B cell (primary cell): ENCODE data around the gene NEAT1. TPM values are rescaled to one million over a fixed set of nuclear protein-coding genes. Genes with fewer than 3 reads are reported as not detected.
A peak's percentile ranks its signal among the peaks of the same experiment; 100 is the strongest.
"Not testable (repeated sequence)": the region's sequence is repeated elsewhere in the genome, so short reads cannot be mapped to it uniquely, and the experiment has no call there.

Experiments used
- ATAC-seq: fragments of 200-7000 bp; cut with Tn5 transposase; one replicate; pipeline ENCODE4 v1.10.0; 2021; ENCODE audit warnings: low read depth, mild to moderate bottlenecking, moderate number of reproducible peaks, moderate library complexity
- CTCF ChIA-PET: fragments of 350-600 bp; sonication (Branson Sonifier 250); formaldehyde crosslinking; loops from one replicate; lab custom pipeline; 2021; ENCODE audit warnings: antibody characterized with exemption, inconsistent platforms; lab: Charles Lee
- POLR2A ChIA-PET: fragments of 350-600 bp; sonication (Branson Sonifier 250); formaldehyde crosslinking; loops from one replicate; lab custom pipeline; 2021; ENCODE audit warnings: antibody characterized with exemption; lab: Charles Lee
- DNase-seq: peaks from one replicate; pipeline ENCODE4 v3.0.0; 2013
- H2AFZ ChIP-seq: 2 replicates; pipeline ENCODE4 v1.6.1; 2012; ENCODE audit warnings: mild to moderate bottlenecking, low read depth, low read length; ENCODE audit not compliant: insufficient read depth, poor library complexity, severe bottlenecking
- H3K27ac ChIP-seq, 2 donors: 1 replicate in 1 of 2; 2 replicates in 1 of 2; pipeline ENCODE4 v1.5.1; 2012 to 2013; ENCODE audit warnings: low read length in 2 of 2, mild to moderate bottlenecking in 2 of 2, moderate library complexity in 1 of 2
- H3K27me3 ChIP-seq, 4 experiments: fragments of 200-600 bp in 1 of 4; sonication (generic) in 1 of 4; replicated peaks in 1 of 4; 1 replicate in 2 of 4; 2 replicates in 2 of 4; pipeline versions ENCODE4 v1.6.1 to v1.7.0; 2013 to 2016; ENCODE audit warnings: low read length in 3 of 4, mild to moderate bottlenecking in 2 of 4, mixed read lengths in 1 of 4, moderate library complexity in 1 of 4; ENCODE audit not compliant: insufficient read depth in 4 of 4, control insufficient read depth in 3 of 4; ENCODE audit errors: control extremely low read depth in 1 of 4
- H3K36me3 ChIP-seq, 2 experiments: replicated peaks in 1 of 2; 1 replicate in 1 of 2; 2 replicates in 1 of 2; pipeline versions ENCODE4 v1.6.1 to v1.7.1; 2013; ENCODE audit warnings: low read length in 1 of 2; ENCODE audit not compliant: insufficient read depth in 2 of 2, control insufficient read depth in 1 of 2; ENCODE audit errors: control extremely low read depth in 1 of 2, extremely low read depth in 1 of 2
- H3K4me1 ChIP-seq, 2 donors: fragments of 200-600 bp in 1 of 2; sonication (generic) in 1 of 2; 1 replicate in 1 of 2; 2 replicates in 1 of 2; pipeline versions ENCODE4 v1.5.1 to v1.6.1; 2013 to 2017; ENCODE audit warnings: low read length in 2 of 2; ENCODE audit not compliant: control insufficient read depth in 2 of 2, insufficient read depth in 2 of 2
- H3K4me2 ChIP-seq: replicated peaks from 2 replicates; pipeline ENCODE3; 2012; ENCODE audit warnings: mild to moderate bottlenecking, low read depth, low read length; ENCODE audit not compliant: poor library complexity, severe bottlenecking
- H3K4me3 ChIP-seq, 5 experiments: fragments of 200-600 bp in 1 of 5; sonication (generic) in 1 of 5; 1 replicate in 3 of 5; 2 replicates in 2 of 5; pipeline versions ENCODE4 v1.5.1 to v1.7.0; 2011 to 2016; ENCODE audit warnings: low read length in 4 of 5, mild to moderate bottlenecking in 4 of 5, low read depth in 2 of 5, control low read depth in 1 of 5, moderate library complexity in 1 of 5; ENCODE audit not compliant: insufficient read depth in 1 of 5; ENCODE audit errors: control extremely low read depth in 1 of 5, extremely low read depth in 1 of 5
- H3K79me2 ChIP-seq: fragments of 200-600 bp; sonication (generic); one replicate; pipeline ENCODE4 v1.6.0; 2016; ENCODE audit warnings: low read length; ENCODE audit not compliant: control insufficient read depth, insufficient read depth
- H3K9ac ChIP-seq: fragments of 200-600 bp; sonication (generic); 2 replicates; pipeline ENCODE4 v1.6.1; 2017; ENCODE audit warnings: mild to moderate bottlenecking, low read length, moderate library complexity
- H3K9me3 ChIP-seq, 3 donors: one replicate each; pipeline versions ENCODE4 v1.6.1 to v1.7.1; 2013; ENCODE audit warnings: low read length in 2 of 3; ENCODE audit not compliant: control insufficient read depth in 2 of 3, insufficient read depth in 1 of 3; ENCODE audit errors: control extremely low read depth in 1 of 3
- H4K20me1 ChIP-seq: 2 replicates; pipeline ENCODE4 v1.6.0; 2012; ENCODE audit warnings: mild to moderate bottlenecking, low read length; ENCODE audit not compliant: insufficient read depth, control insufficient read depth, poor library complexity, severe bottlenecking
- H3K27ac Mint-ChIP-seq: one replicate; pipeline ENCODE4 v1.8.0; 2021; ENCODE audit warnings: mixed read lengths
- H3K27me3 Mint-ChIP-seq: one replicate; pipeline ENCODE4 v1.8.0; 2021; ENCODE audit warnings: mixed read lengths
- H3K4me1 Mint-ChIP-seq: one replicate; pipeline ENCODE4 v1.8.0; 2021; ENCODE audit warnings: mixed read lengths
- H3K4me3 Mint-ChIP-seq: one replicate; pipeline ENCODE4 v1.8.0; 2021; ENCODE audit warnings: mixed read lengths
- H3K9me3 Mint-ChIP-seq: one replicate; pipeline ENCODE4 v1.8.0; 2022; ENCODE audit warnings: mixed read lengths; ENCODE audit not compliant: insufficient read depth
- EZH2 ChIP-seq: IDR thresholded peaks from 2 replicates; pipeline ENCODE4 v1.6.1; 2012; ENCODE audit warnings: borderline replicate concordance, low read depth, mild to moderate bottlenecking, moderate library complexity, low read length; ENCODE audit not compliant: insufficient read depth, poor library complexity, severe bottlenecking
- WGBS: methylation state at CpG from one replicate; pipeline ENCODE4 v1.1.5; 2013; ENCODE audit warnings: missing lambda C conversion rate; ENCODE audit not compliant: insufficient coverage; 5-methylcytosine and 5-hydroxymethylcytosine counted together
- intact Hi-C: fragments of 100-400 bp; cut with micrococcal nuclease; formaldehyde crosslinking; loops from one replicate; pipeline ENCODE4 v1.10.0; 2022
- polyA plus RNA-seq: library from polyadenylated mRNA; depleted of rRNA; stranded (reverse); fragments of >200 nt; gene quantifications from 2 replicates; pipeline ENCODE4 v1.2.3, GENCODE V29; 2012
- total RNA-seq, 2 donors: library from RNA; stranded (reverse); fragments of 120-200 nt in 1 of 2; gene quantifications; 1 replicate in 1 of 2; 2 replicates in 1 of 2; pipeline versions ENCODE4 v1.2.3 to v1.2.4, GENCODE V29; 2013 to 2022
- TF ChIP-seq, protein P1 (sequence below): fragments of 200-600 bp; IDR thresholded peaks from one replicate; pipeline ENCODE4 v1.8.0; 2022; ENCODE audit warnings: antibody characterized with exemption, mild to moderate bottlenecking

NEAT1 gene
- total and polyA plus RNA-seq, 2 donors (not counting 1 experiment from before 2014, with no cell fraction given) = 66.7 to 1,642 TPM

DNA sequence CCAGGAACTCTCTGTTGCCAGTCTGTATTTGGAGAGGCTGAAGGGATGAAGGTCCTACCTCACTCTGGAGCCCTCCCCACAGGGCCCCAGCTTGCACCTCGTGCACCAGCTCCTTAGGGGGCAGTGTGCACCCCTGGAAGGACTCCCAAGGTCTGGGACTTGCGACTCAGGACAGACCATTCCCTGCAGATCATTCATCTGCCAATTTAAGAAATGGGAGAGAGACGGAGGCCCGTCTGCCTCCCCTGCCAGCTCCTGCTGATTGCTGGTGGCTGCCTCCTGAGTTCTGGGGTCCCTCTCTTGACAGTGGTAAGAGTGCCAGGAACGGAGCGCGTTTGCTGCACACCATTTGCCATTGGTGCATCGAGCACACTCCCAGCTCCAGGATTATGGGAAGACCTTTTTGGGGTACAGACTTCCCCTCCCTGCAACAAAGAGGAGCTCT is 48.9 kb downstream of the NEAT1 start:
- intact Hi-C loops = no loop called here
- peak overlapping the region; percentile 58 for H3K4me2 ChIP-seq
- H3K27ac Mint-ChIP-seq = peak overlapping the region; percentile 97
- peaks cover 17% of the 10 kb centered on the region for H3K79me2 ChIP-seq
- POLR2A ChIA-PET = interaction anchor here (0.6 to 13.6 kb wide), 22 partner anchors 9 to 621 kb away, joined by 3 to 366 read pairs (median 6); partner anchors contain the start of genes MALAT1 and NEAT1
- TF ChIP-seq, protein P1, sequence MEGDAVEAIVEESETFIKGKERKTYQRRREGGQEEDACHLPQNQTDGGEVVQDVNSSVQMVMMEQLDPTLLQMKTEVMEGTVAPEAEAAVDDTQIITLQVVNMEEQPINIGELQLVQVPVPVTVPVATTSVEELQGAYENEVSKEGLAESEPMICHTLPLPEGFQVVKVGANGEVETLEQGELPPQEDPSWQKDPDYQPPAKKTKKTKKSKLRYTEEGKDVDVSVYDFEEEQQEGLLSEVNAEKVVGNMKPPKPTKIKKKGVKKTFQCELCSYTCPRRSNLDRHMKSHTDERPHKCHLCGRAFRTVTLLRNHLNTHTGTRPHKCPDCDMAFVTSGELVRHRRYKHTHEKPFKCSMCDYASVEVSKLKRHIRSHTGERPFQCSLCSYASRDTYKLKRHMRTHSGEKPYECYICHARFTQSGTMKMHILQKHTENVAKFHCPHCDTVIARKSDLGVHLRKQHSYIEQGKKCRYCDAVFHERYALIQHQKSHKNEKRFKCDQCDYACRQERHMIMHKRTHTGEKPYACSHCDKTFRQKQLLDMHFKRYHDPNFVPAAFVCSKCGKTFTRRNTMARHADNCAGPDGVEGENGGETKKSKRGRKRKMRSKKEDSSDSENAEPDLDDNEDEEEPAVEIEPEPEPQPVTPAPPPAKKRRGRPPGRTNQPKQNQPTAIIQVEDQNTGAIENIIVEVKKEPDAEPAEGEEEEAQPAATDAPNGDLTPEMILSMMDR = no peak
- TF ChIP-seq EZH2 = no peak
- H2AFZ ChIP-seq = peak overlapping the region; percentile 26
- no peaks in the 10 kb centered on the region for H3K27me3 Mint-ChIP-seq
- peaks cover 16 to 31% of the 10 kb centered on the region in 2 donors for H3K4me1 ChIP-seq
- H3K4me3 Mint-ChIP-seq = peak overlapping the region; percentile 86
- peak overlapping the region in 3 of 5 experiments; percentile 9 to 26 (median 10) for H3K4me3 ChIP-seq
- WGBS = 74% methylated on average over 7 of the region's 8 CpGs
- ATAC-seq = no peak
- H3K36me3 ChIP-seq = no peaks in the 10 kb centered on the region
- no peaks in the 10 kb centered on the region for H3K27me3 ChIP-seq
- no peaks in the 10 kb centered on the region for H3K9me3 ChIP-seq
- peak overlapping the region; percentile 44 for H3K9ac ChIP-seq
- no peaks in the 10 kb centered on the region for H4K20me1 ChIP-seq
- H3K27ac ChIP-seq = peak overlapping the region; percentile 56 to 77
- no peaks in the 10 kb centered on the region for H3K9me3 Mint-ChIP-seq
- H3K4me1 Mint-ChIP-seq = peaks cover 28% of the 10 kb centered on the region
- peak; percentile 47 for DNase-seq
- CTCF ChIA-PET = interaction anchor here (0.8 to 2.8 kb wide), 15 partner anchors 14 to 156 kb away, joined by 3 to 30 read pairs (median 4); partner anchors contain the start of genes DPF2 and MALAT1

DNA sequence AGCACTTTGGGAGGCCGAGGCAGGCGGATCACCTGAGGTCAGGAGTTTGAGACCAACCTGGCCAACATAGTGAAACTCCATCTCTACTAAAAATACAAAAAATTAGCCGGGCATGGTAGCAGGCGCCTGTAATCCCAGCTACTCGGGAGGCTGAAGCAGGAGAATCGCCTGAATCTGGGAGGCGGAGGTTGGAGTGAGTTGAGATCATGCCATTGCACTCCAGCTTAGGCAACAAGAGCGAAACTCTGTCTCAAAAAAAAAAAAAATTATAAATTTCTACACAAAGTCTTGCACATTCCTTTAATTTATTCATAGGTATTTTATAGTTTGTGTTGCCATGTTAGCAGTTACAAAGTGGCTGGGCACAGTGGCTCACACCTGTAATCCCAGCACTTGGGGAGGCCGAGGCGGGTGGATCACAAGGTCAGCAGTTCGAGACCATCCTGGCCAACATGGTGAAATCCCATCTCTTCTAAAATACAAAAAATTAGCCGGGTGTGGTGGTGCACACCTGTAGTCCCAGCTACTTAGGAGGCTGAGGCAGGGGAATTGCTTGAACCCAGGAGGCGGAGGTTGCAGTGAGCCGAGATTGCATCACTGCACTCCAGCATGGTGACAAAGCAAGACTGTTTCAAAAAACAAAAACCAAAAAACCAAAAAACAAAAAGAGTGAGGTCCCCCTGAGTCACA is 50.1 kb downstream of the NEAT1 start:
- Histone ChIP-seq H3K9ac (peak overlapping the region; percentile 44), H3K79me2 (peaks cover 28% of the 10 kb centered on the region), H3K4me3 (peak overlapping the region in 1 of 5 experiments; percentile 26), H3K4me1 (peaks cover 20 to 39% of the 10 kb centered on the region in 2 donors), H3K27ac (peak overlapping the region; percentile 56 to 77), H3K4me2 (peak overlapping the region; percentile 58)
- intact Hi-C loops = loop anchor here (1.0 to 2.0 kb wide), 5 partner anchors 25 to 90 kb away; partner anchors contain the start of gene SLC25A45
- H3K27me3 Mint-ChIP-seq, DNase-seq, H2AFZ ChIP-seq, H3K9me3 Mint-ChIP-seq, ATAC-seq, H3K9me3 ChIP-seq, H3K27me3 ChIP-seq, H4K20me1 ChIP-seq, H3K36me3 ChIP-seq: not testable (repeated sequence)
- Mint-ChIP-seq H3K4me3 (peak overlapping the region; percentile 86), H3K27ac (peak overlapping the region; percentile 97), H3K4me1 (peaks cover 36% of the 10 kb centered on the region)
- ChIA-PET POLR2A (interaction anchor here (0.6 to 13.6 kb wide), 17 partner anchors 15 to 65 kb away, joined by 3 to 366 read pairs (median 6); partner anchors contain the start of genes MALAT1 and NEAT1), CTCF (interaction anchor here (0.7 to 2.8 kb wide), 16 partner anchors 14 to 158 kb away, joined by 3 to 30 read pairs (median 4); partner anchors contain the start of genes DPF2 and MALAT1)
- 97% methylated on average over 5 of the region's 14 CpGs for WGBS
